GF-D8 (cell line): Measurements from ENCODE around the gene RREB1.

Source experiments
- DNase-seq: peaks from one replicate; lab custom pipeline; 2025; lab: John Stamatoyannopoulos, UW

Gene RREB1

GRCh38 chr6:7224731-7225130 lies 117.0 kb downstream of the RREB1 start:
- DNase-seq: no peak

- no peak for DNase-seq
Observed at GRCh38 chr6:7228662-7229375, 121.1 kb downstream of the RREB1 start.

GRCh38 chr6:7229376-7230326 lies 121.9 kb downstream of the RREB1 start:
- no peak for DNase-seq

GRCh38 chr6:7230327-7230691 lies 122.5 kb downstream of the RREB1 start:
- no peak for DNase-seq

DNA sequence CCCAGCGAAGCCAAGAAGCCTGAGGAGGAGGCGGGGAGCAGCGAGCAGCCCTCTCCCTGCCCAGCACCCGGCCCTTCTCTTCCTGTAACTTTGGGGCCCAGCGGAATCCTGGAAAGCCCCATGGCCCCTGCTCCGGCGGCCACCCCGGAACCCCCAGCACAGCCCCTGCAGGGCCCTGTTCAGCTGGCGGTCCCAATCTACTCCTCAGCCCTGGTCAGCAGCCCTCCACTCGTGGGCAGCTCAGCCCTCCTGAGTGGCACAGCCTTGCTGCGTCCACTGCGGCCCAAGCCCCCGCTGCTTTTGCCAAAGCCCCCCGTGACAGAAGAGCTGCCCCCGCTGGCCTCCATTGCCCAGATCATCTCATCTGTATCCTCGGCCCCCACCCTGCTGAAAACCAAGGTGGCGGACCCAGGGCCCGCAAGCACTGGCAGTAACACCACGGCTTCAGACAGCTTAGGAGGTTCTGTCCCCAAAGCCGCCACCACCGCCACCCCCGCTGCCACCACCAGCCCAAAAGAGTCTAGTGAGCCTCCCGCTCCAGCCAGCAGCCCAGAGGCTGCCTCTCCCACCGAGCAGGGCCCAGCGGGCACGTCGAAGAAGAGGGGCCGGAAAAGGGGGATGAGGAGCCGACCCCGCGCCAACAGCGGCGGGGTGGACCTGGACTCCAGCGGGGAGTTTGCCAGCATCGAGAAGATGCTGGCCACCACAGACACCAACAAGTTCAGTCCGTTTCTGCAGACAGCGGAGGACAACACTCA lies 123.4 kb downstream of the RREB1 start:
- no peak for DNase-seq

- DNase-seq: no peak
Observed at GRCh38 chr6:7232351-7232750, 124.6 kb downstream of the RREB1 start.

GRCh38 chr6:7234547-7234946 lies 126.8 kb downstream of the RREB1 start:
- DNase-seq: no peak

DNA sequence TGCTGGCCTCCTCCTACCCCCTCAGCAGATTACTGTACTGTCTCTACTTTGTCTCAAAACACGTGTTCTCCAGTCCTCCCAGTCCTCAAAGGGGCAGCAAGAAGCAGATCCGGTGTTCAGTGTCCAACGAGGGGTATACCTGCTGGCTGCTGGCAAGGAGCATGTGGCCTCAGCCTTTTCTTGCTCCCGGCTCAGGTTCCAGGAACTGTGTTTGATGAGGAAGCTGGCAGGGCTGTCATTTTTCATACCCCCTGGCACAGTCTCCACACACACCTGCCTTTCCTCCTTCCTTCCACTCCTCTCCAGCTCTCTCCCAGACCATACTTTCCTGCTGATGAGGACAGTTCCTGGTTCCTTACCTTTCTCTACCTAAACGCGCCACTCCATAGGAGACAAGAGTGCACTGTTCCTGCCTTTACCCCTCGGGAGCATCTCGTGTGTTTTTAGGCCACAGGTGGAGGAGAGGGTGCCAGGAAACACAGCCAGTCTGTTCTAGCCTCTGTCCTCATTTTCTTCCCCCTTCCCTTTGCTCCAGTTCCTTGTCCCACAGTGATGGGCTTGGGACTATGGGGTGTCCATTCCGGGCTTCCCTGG lies 128.0 kb downstream of the RREB1 start:
- DNase-seq: no peak

- no peak for DNase-seq
Observed at GRCh38 chr6:7236306-7237209, 128.8 kb downstream of the RREB1 start.

GRCh38 chr6:7237653-7238188 lies 130.0 kb downstream of the RREB1 start:
- DNase-seq: no peak

DNA sequence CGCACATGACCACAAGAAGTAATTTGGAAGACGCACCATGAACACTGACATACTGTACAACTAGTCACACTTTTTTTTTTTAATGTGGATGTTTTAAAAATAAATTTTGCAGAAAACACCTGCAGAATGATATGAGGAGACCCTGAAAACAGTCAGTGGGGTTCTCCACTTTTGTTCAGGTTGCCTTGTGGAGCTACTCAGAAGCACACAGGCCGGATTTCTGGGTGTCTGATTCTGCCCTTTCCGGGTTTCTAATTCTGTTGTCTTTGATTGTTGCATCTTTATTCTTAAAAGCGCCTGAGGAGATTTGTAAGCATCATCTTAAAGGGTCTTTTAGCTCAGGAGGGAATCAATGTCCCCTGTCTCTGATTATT lies 130.8 kb downstream of the RREB1 start:
- no peak for DNase-seq

GRCh38 chr6:7238900-7239589 lies 131.3 kb downstream of the RREB1 start:
- DNase-seq: peak; percentile 57

DNA sequence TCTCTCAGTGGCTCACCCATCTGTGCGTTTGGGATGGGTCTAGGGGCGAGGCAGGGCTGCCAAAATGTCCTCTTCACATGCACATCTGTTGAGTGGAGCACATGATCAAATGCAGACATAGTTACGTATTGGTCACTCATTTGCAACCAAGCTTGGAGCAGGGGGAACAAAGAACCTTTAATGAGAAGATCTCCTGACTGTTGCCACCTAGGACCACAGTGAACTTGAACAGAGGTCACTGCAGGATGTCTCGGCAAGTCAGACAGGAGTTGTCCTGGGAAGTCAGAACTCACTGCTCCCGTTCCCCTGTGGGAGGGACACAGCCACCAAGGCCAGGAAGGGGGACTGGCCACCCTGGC lies 131.8 kb downstream of the RREB1 start:
- DNase-seq: no peak

DNA sequence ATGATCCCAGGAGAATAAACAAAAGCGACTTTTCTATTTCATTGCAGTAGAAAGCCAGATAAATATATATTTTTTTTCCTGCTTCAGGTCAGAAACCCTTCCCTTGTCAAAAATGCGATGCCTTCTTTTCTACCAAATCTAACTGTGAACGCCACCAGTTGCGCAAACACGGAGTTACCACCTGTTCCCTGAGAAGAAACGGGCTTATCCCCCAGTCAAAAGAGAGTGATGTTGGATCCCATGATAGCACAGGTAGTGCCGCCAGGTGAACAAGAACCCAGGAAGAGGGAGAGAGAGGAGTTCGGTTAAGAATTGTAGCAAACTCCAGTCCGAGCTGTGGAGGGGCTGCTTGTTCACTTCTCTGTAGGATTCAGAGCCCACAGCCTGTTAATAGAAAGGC lies 132.6 kb downstream of the RREB1 start:
- no peak for DNase-seq

DNA sequence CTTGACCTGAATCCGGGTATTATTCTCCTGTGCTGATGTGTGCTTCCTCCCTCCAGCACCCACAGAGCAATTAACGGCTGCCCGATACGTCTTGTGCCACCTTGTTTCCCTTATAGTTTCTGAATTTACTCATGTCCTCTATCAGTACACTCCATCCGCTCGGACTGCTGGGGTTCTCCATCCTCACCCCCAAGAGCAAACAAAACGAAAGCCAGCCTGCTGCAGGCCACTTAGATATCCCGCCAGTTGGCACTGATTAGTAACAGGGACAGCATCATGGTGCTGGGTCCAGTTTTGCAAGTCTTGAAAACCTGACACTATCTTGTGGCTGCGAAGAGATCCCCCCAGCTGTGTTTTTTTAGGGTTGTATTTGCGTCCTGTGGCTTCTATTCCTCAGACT lies 133.4 kb downstream of the RREB1 start:
- DNase-seq: no peak

DNA sequence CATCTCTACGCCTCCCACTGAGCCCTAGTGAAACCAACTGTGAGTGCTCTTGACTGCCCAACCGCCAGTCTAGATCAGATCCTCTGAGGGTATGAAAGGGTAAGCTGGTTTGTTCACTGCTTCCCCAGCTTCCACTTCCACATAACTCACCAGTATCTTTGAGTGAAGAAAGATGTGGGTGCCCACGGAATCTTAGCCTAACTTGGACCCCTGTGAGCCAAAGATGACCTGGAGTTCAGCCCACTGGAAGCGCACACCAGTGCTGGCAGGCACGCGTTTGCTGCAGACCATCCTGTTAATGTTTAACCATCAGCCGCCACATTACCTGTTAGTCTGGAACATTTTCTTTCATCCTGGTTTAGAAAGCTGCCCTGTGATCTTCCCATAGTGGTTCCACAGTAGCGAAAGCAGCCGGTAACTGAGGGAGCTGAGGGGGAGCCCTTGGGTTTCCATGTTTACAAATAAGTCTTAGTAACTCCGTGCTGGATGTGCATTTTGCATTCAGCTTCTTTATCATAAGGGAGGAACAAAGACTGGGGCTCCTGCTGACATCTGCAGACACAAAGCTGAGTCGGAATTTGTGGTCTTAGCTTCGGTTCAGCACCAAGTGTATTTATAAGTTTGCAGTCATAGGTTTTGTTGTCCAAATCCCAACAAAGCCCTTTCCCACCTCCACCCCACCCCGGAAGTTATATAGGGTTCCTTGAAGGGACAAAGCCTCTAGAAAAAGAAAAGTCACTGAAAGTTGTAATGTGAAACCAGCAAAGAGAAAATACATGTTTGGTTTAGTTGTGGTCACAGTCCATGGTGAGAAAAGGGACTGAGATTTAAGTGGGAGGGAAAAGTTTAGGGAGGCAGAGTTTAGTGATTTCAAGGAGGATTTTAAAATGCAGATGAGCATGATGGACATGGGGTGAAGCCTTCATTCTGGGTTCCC lies 134.2 kb downstream of the RREB1 start:
- DNase-seq: no peak

DNA sequence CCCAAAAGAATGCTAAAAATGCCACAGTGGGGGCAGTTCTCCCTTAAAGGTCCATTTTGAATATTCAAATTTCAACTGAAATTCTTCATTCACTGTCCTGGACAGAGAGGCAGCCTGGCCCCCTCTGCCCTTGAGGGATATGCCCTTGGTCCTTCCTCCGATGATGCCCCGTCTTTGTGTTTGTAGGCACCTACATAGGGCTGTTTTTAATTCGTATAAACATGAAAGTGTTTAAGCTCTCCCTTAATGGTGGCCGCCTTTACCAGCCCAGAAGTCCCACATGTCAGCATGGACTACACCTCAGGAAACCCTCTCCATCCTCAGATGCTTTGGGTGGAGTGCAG lies 135.0 kb downstream of the RREB1 start:
- DNase-seq: no peak

GRCh38 chr6:7243179-7243981 lies 135.6 kb downstream of the RREB1 start:
- peak; percentile 68 for DNase-seq
